PC-3 (cell line): ENCODE data around the gene CCDC92B.

Experiments
- CTCF ChIP-seq: fragments of 300-600 bp; sonication (generic); conservative IDR thresholded peaks from 2 replicates; pipeline ENCODE4 v1.5.1; 2017; ENCODE audit warnings: antibody characterized with exemption, low read depth, mild to moderate bottlenecking, low read length
- EZH2 ChIP-seq: fragments of 300-600 bp; sonication (generic); IDR thresholded peaks from one replicate; pipeline ENCODE4 v1.6.1; 2017; ENCODE audit warnings: antibody characterized with exemption, mild to moderate bottlenecking, low read length; ENCODE audit not compliant: unreplicated experiment
- EZH2phosphoT487 ChIP-seq: fragments of 300-600 bp; sonication (generic); IDR thresholded peaks from 2 replicates; pipeline ENCODE4 v1.6.1; 2018; ENCODE audit warnings: mild to moderate bottlenecking, antibody characterized with exemption, low read length, borderline replicate concordance

GRCh38 chr17:2705263-2705662 lies 44.2 kb downstream of the CCDC92B start:
- TF ChIP-seq CTCF: no peak
- no peak for TF ChIP-seq EZH2
- no peak for TF ChIP-seq EZH2phosphoT487
